ENCODE results near the gene MYO7A.

- no peak for TF ChIP-seq CTCF (IDR thresholded peaks at IDR 0.05)
- TF ChIP-seq POLR2A (IDR thresholded peaks at IDR 0.05) = no peak
Observed at GRCh38 chr11:77093056-77093891, 34.8 kb upstream of the MYO7A start.
